Activated T-helper 1 cell treated with anti-CD3 and anti-CD28 coated beads, Interleukin-12 subunit alpha, Interleukin-12 subunit beta, Interleukin-2, Interleukin-4 antibody, amounts not matched to agents 30 ng/mL and 10 ng/mL and 1 ng/mL, durations not matched to agents 14 hours and 24 hours and 36 hours (primary cell): ENCODE data around the gene CCDC142. TPM values are rescaled to one million over a fixed set of nuclear protein-coding genes. Genes with fewer than 3 reads are reported as not detected.

Experiments
- DNase-seq: peaks from one replicate; pipeline ENCODE4 v3.0.0; 2021; ENCODE audit warnings: low spot score
- H3K27ac Mint-ChIP-seq: one replicate; pipeline ENCODE4 v1.8.0; 2021; ENCODE audit warnings: mild to moderate bottlenecking, mixed read lengths
- H3K27me3 Mint-ChIP-seq: one replicate; pipeline ENCODE4 v1.8.0; 2022; ENCODE audit warnings: mild to moderate bottlenecking, moderate library complexity, mixed read lengths; ENCODE audit not compliant: insufficient read depth
- H3K36me3 Mint-ChIP-seq: one replicate; pipeline ENCODE4 v1.8.0; 2021; ENCODE audit warnings: low read depth, mixed read lengths
- H3K4me1 Mint-ChIP-seq: one replicate; pipeline ENCODE4 v1.8.0; 2021; ENCODE audit warnings: low read depth, mixed read lengths
- H3K4me3 Mint-ChIP-seq: one replicate; pipeline ENCODE4 v1.8.0; 2021; ENCODE audit warnings: mild to moderate bottlenecking, moderate library complexity, mixed read lengths
- H3K9me3 Mint-ChIP-seq: one replicate; pipeline ENCODE4 v1.8.0; 2021; ENCODE audit warnings: mixed read lengths
- intact Hi-C: fragments of 100-400 bp; cut with micrococcal nuclease; formaldehyde crosslinking; loops from one replicate; pipeline ENCODE4 v1.15.1; 2024
- total RNA-seq: library from RNA; stranded (reverse); gene quantifications from 2 replicates; pipeline ENCODE4 v1.2.3, GENCODE V29; 2022

The CCDC142 gene, protein sequence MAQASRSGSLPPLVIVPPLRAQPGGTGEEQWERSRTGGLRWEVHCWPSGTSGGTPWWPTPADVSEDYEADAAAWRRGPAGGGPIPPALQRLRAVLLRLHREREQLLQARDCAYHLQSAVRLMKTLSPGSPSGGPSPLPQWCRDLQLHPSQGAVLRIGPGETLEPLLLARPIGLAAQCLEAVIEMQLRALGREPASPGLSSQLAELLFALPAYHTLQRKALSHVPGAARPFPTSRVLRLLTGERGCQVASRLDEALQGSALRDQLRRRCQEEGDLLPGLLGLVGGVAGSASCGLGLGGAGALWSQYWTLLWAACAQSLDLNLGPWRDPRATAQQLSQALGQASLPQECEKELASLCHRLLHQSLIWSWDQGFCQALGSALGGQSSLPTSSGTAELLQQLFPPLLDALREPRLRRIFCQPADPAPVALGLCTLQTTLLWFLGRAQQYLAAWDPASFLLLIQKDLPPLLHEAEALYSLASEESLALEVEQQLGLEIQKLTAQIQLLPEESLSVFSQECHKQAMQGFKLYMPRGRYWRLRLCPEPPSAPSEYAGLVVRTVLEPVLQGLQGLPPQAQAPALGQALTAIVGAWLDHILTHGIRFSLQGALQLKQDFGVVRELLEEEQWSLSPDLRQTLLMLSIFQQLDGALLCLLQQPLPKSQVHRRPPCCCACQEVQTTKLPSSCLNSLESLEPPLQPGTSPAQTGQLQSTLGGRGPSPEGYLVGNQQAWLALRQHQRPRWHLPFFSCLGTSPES
- 30.4 and 36.3 TPM in 2 replicates for total RNA-seq

DNA sequence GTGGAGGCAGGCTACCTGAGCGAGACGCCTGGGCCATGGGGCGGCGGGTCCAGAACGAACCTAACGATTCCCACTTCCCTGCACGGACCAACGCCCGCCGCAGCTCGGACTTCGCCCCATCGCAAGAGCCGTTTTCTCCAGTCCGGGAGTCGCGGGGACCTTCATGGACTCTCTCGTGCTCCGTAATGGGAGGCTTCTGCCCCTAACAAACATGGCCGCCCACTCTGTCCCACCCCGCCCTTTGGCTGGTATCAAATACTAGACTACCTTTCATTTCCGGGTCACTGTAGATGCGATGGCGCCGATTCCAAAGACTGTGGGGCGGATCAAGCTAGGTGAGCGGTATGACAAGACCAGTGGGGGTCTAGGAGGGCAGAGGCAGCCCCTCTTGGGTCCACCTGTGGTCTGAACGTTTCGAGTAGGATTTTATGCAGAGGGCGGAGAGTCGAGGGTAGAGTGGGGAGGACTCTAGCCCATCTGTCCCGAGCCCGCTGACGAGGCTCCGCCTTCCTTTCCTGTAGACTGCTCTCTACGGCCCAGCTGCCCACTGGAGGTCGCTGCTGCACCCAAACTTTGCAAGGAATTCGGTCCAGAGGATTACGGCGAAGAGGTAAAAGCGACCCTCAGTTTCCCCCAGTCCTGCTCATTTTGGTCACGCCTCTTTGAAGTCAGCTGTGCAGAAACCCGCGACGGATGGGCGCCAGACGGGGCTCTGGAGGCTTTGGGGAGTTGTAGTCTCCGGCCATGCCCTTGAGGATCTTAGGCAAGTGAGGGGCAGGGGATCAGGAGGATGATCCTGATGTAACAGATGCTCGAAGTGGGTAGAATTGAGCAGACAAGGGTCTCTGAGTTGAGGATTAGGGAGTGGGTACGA, at the start of gene CCDC142, which contains the start of gene TTC31:
CCDC142 (minus strand) TSS at position 198 of the 874 bp plus-strand sequence; CDS start at position 37, 161 bp downstream.
TTC31 (plus strand) TSS at position 281 of the 874 bp plus-strand sequence; CDS start at position 296, 15 bp downstream.
- Mint-ChIP-seq H3K4me1 (peaks cover 35% of the 10 kb centered on the region), H3K27ac (peak within 1 kb of the TSS; percentile 99), H3K9me3 (no peaks in the 10 kb centered on the region), H3K36me3 (peaks cover 28% of the 10 kb centered on the region), H3K27me3 (no peaks in the 10 kb centered on the region), H3K4me3 (peak within 1 kb of the TSS; percentile 99)
- DNase-seq = peak; percentile 89
- intact Hi-C loops = loop anchor here (1.0 kb wide), 12 partner anchors 11 to 746 kb away; partner anchors contain the start of genes AUP1, C2orf81, DOK1 and HTRA2

DNA sequence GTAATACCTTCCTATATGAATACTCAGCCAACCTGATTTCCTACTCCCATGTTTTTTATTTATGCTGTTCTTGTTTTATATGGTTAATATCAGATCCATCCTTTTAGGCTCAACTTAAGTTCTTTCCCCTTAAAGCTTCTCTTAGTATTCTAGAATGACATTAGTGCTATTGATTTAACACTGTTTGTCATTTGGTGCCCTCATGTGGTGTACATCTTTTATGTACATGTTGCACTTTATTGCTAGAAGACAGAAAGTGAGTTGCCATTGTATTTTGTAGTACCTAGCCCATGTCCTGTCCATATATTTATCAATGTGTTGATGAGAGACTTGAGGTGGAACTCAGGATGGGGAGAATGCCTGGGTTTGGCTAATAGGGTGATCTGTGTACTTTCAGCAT, 49.4 kb upstream of the CCDC142 start:
- intact Hi-C loops = loop anchor here (1.0 kb wide), 1 partner anchor 282 kb away; no protein-coding TSS in a partner anchor
- no peaks in the 10 kb centered on the region for H3K9me3 Mint-ChIP-seq
- H3K27ac Mint-ChIP-seq = peak overlapping the region; percentile 63
- no peaks in the 10 kb centered on the region for H3K27me3 Mint-ChIP-seq
- DNase-seq = no peak
- H3K4me1 Mint-ChIP-seq = peaks cover 37% of the 10 kb centered on the region
- peak overlapping the region; percentile 99 for H3K4me3 Mint-ChIP-seq
- peaks cover 40% of the 10 kb centered on the region for H3K36me3 Mint-ChIP-seq

- Mint-ChIP-seq H3K4me1 (peaks cover 43% of the 10 kb centered on the region), H3K27me3 (no peaks in the 10 kb centered on the region), H3K9me3 (no peaks in the 10 kb centered on the region), H3K36me3 (peaks cover 46% of the 10 kb centered on the region), H3K27ac (peak overlapping the region; percentile 95), H3K4me3 (peak overlapping the region; percentile 99)
- DNase-seq = no peak
- intact Hi-C loops = loop anchor here (1.0 to 2.0 kb wide), 3 partner anchors 17 to 281 kb away; no protein-coding TSS in a partner anchor
Observed at GRCh38 chr2:74531666-74532065, 48.9 kb upstream of the CCDC142 start.

GRCh38 chr2:74530239-74531187, 47.7 kb upstream of the CCDC142 start:
- DNase-seq = peak; percentile 42
- H3K27ac Mint-ChIP-seq = peak overlapping the region; percentile 95
- intact Hi-C loops = loop anchor here (1.0 to 2.0 kb wide), 3 partner anchors 18 to 196 kb away; partner anchors contain the start of gene DOK1
- H3K27me3 Mint-ChIP-seq = no peaks in the 10 kb centered on the region
- peaks cover 56% of the 10 kb centered on the region for H3K36me3 Mint-ChIP-seq
- peak overlapping the region; percentile 99 for H3K4me3 Mint-ChIP-seq
- no peaks in the 10 kb centered on the region for H3K9me3 Mint-ChIP-seq
- peaks cover 49% of the 10 kb centered on the region for H3K4me1 Mint-ChIP-seq

- peak; percentile 90 for DNase-seq
- Mint-ChIP-seq H3K4me3 (peak within 1 kb of the TSS; percentile 99), H3K9me3 (no peaks in the 10 kb centered on the region), H3K36me3 (peaks cover 60% of the 10 kb centered on the region), H3K27me3 (no peaks in the 10 kb centered on the region), H3K27ac (peak within 1 kb of the TSS; percentile 95), H3K4me1 (peaks cover 49% of the 10 kb centered on the region)
- intact Hi-C loops = loop anchor here (1.0 to 2.0 kb wide), 16 partner anchors 13 to 792 kb away; partner anchors contain the start of genes C2orf81, DOK1, MRPL53 and PCGF1
Observed at GRCh38 chr2:74529357-74530238, 46.8 kb upstream of the CCDC142 start, which contains the start of the genes AUP1 and HTRA2. Gene AUP1 (minus strand): TSS chr2:74529706. CDS start chr2:74529629, 77 bp downstream. Gene HTRA2 (plus strand): TSS chr2:74529933. CDS start chr2:74530007, 74 bp downstream.

GRCh38 chr2:74528600-74529356, 46.0 kb upstream of the CCDC142 start:
- Mint-ChIP-seq H3K9me3 (no peaks in the 10 kb centered on the region), H3K4me1 (peaks cover 49% of the 10 kb centered on the region), H3K27ac (peak overlapping the region; percentile 95), H3K27me3 (no peaks in the 10 kb centered on the region), H3K36me3 (peaks cover 57% of the 10 kb centered on the region), H3K4me3 (peak overlapping the region; percentile 99)
- DNase-seq = no peak
- intact Hi-C loops = loop anchor here (1.0 to 2.0 kb wide), 14 partner anchors 12 to 791 kb away; partner anchors contain the start of genes C2orf81, MRPL53, PCGF1 and POLE4

DNA sequence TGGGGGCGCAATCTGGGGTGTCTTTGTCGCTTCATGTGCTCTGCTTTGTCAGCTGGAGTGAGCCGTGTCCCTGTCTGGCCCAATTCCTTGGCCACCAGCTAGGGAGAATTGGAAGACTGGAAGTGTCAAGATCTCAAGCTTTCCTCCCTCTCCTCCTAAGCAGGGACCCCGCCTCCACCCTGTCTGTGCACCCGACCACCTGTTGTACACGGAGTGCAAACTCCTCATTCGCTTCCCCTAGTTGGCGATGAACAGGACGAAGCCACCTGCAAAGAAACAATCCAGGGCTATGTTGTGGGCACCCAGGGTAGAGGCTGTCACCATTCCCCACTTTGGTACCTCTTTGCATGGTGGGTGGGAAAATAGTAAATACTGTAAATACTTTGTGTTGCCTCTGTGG, 44.9 kb upstream of the CCDC142 start:
- Mint-ChIP-seq H3K27ac (peak overlapping the region; percentile 88), H3K27me3 (no peaks in the 10 kb centered on the region), H3K36me3 (peaks cover 53% of the 10 kb centered on the region), H3K4me1 (peaks cover 54% of the 10 kb centered on the region), H3K9me3 (no peaks in the 10 kb centered on the region), H3K4me3 (peak overlapping the region; percentile 99)
- no peak for DNase-seq
- intact Hi-C loops = loop anchor here (2.0 kb wide), 1 partner anchor 431 kb away; the partner anchor contains the start of gene POLE4

DNA sequence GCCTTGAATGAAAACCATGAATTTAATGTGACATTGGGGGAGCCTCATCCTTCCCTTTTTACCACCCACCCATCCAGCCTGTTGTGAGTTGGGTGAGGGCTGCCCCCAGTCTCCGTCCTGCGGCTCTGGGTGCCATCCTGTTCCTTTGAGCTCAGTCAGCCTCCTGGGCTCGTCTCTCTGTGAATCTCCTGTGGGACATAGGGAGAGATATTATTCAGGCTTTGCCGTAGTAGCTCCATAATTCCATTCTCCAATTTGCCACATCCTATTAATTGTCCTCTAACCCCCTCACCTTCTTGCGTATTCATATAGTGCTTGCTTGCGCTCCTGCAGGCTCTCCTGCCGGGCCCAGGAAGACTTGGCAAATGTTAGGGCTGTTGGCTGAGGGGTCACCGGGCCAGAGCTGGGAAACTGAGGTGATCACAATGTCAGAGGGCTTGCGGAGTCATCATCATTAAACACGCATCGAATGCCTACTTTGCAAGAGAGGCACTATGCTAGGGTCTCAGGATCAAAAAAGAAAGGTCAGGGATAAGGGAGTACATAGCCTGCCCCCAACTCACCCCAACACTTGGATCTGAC, 43.9 kb upstream of the CCDC142 start:
- no peaks in the 10 kb centered on the region for H3K9me3 Mint-ChIP-seq
- intact Hi-C loops = no loop called here
- H3K4me1 Mint-ChIP-seq = peaks cover 52% of the 10 kb centered on the region
- no peak overlapping the region for H3K27ac Mint-ChIP-seq
- H3K4me3 Mint-ChIP-seq = peak overlapping the region; percentile 99
- DNase-seq = no peak
- H3K27me3 Mint-ChIP-seq = no peaks in the 10 kb centered on the region
- H3K36me3 Mint-ChIP-seq = peaks cover 44% of the 10 kb centered on the region

DNA sequence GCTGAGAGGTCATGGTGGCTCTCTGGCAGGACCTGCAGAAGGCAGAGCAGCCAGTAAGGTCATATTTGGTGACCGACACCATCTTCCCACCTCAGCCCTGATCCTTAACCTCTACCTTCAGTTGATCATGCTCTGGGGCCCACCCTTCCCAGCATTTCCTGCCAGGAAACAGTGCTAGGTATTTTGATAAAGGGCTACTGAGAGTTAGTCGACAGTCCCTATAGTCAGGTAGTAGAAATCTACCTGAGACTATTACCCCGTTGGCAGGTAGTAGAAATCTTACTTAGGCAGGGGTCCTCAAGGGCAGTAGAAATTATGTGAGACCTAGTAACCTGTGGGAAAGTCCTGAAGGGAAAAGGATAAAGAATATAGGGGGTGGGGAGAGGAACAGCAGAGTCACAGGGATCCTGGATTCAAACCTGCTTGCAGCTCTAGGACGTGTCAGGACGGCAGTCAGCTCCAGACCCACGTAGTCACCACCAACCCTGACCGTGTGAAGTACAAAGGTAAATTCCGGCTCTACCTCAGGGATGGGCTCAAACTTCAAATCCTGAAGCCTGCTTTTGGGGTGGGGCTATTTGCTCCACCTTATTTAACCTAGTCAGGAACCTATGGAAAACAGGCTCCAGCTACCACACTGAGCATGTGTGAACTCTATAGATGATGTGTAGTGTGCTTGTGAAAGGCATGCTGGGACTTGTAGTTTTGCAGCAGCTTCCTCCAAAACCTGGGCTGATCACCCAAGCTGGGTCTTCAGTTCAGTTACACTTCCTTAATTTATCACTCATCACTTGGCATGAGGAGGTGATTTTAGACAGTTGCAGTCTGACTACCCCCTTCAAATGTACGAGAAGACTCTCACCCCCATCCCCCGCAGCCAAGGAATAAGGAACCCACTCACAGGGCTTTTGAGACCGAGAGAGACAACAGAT, 43.2 kb upstream of the CCDC142 start, which contains the start of gene DQX1:
DQX1 (minus strand) TSS at position 515 of the 932 bp plus-strand sequence; CDS start at position 13, 502 bp downstream.
- DNase-seq = no peak
- Mint-ChIP-seq H3K36me3 (peaks cover 39% of the 10 kb centered on the region), H3K27me3 (peaks cover 2% of the 10 kb centered on the region), H3K4me3 (peak within 1 kb of the TSS; percentile 99), H3K27ac (peak within 1 kb of the TSS; percentile 64), H3K4me1 (peaks cover 45% of the 10 kb centered on the region), H3K9me3 (no peaks in the 10 kb centered on the region)
- intact Hi-C loops = no loop called here
